Measurements from ENCODE around the gene TAGAP. TPM values are rescaled to one million over a fixed set of nuclear protein-coding genes. Genes with fewer than 3 reads are reported as not detected.

The TAGAP gene
- total and polyA plus RNA-seq, 2 experiments from 2014 or later, result 2.9 to 4.4 TPM

DNA sequence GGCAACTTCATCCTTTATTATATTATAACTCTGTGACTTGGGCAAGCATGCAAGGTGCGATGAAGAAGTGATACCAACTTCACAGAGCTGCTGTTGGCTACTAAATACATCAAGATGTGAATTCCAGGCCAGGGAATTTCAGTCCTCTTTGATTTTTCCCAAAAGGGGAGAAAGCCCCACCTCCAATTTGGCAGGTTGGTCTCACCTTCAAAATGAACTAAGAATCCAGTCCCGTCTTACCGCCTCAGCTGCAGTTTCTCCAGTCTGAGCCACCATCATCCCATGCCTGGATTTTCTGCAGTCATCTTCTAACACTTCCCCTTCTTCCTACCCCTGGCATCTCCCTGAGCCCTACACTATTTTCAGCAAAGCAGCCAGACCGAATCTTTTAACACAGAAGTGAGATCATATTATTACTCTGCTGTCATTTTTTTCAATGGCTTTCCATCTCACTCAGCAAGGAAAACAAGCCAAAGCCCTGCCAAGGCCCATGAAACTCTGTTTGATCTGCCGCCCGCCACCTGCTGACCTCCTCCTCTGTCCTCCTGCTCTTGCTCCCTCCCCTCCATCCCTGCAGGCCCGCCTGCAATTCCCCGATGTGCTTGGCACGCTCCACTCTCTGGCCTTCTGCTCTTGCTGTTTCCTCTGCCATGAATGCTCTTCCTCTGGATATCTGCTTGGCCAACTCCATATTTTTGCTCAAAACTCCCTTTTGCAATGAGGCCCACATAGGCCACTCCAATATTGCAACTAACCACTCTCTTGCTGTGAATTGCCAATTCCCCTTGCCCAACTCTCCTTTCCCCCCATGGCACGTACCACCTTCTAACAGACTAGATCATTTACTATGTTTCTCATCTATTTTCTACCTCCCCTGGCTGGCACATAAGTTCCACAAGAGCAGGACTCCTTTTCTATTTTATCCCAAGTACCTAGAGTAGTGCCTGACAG, 46.0 kb upstream of the TAGAP start:
- H3K9me2 ChIP-seq (replicated peaks; ENCODE audit: insufficient read depth), result no peaks in the 10 kb centered on the region
- no peak for TF ChIP-seq EZH2 (IDR thresholded peaks at IDR 0.05; ENCODE audit: borderline replicate concordance)
- TF ChIP-seq, protein P1, sequence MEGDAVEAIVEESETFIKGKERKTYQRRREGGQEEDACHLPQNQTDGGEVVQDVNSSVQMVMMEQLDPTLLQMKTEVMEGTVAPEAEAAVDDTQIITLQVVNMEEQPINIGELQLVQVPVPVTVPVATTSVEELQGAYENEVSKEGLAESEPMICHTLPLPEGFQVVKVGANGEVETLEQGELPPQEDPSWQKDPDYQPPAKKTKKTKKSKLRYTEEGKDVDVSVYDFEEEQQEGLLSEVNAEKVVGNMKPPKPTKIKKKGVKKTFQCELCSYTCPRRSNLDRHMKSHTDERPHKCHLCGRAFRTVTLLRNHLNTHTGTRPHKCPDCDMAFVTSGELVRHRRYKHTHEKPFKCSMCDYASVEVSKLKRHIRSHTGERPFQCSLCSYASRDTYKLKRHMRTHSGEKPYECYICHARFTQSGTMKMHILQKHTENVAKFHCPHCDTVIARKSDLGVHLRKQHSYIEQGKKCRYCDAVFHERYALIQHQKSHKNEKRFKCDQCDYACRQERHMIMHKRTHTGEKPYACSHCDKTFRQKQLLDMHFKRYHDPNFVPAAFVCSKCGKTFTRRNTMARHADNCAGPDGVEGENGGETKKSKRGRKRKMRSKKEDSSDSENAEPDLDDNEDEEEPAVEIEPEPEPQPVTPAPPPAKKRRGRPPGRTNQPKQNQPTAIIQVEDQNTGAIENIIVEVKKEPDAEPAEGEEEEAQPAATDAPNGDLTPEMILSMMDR (IDR thresholded peaks at IDR 0.05; ENCODE audit: poor library complexity), result no peak
- TF ChIP-seq EZH2phosphoT487 (IDR thresholded peaks at IDR 0.05; ENCODE audit: low read depth, severe bottlenecking, unreplicated experiment), result no peak
- 89% methylated on average over 10 of the region's 10 CpGs for WGBS (ENCODE audit: low lambda C conversion rate, missing lambda C conversion rate)
- H3K27ac ChIP-seq, result no peak overlapping the region
- no peaks in the 10 kb centered on the region for H3K9me3 ChIP-seq (ENCODE audit: low read depth)
- no peak overlapping the region for H3K4me3 ChIP-seq
- no peak overlapping the region for H2AFZ ChIP-seq
- no peaks in the 10 kb centered on the region for H3K36me3 ChIP-seq (replicated peaks; ENCODE audit: insufficient read depth, low read depth)
- no peaks in the 10 kb centered on the region for H4K20me1 ChIP-seq (ENCODE audit: insufficient read depth, poor library complexity, severe bottlenecking)
- H3K4me1 ChIP-seq (ENCODE audit: insufficient read depth), result no peaks in the 10 kb centered on the region
- DNase-seq (ENCODE audit: low spot score), result no peak
- H3K4me2 ChIP-seq, result no peak overlapping the region
- H3K79me2 ChIP-seq, result no peaks in the 10 kb centered on the region
- no peaks in the 10 kb centered on the region for H3K27me3 ChIP-seq

DNA sequence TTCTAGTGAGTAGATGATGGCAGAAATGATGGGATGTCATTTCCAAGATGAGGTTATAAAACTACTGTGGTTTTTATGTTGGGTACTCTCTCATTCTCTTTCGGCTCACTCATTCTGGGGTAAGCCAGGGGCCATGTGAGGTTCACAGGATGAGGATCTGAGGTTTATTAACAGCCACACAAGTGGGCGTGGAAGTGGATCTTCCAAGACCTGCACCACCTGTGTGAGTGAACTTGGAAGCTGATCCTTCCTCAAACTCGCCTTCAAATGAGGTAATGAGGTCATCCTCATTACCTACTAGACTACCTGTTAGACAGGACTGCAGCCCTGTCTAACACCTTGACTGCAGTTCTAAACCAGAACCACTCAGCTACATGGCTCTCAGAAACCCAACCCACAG, 45.1 kb upstream of the TAGAP start:
- Histone ChIP-seq H3K9me3 (ENCODE audit: low read depth) (no peaks in the 10 kb centered on the region), H4K20me1 (ENCODE audit: insufficient read depth, poor library complexity, severe bottlenecking) (no peaks in the 10 kb centered on the region), H3K36me3 (replicated peaks; ENCODE audit: insufficient read depth, low read depth) (no peaks in the 10 kb centered on the region), H3K4me2 (no peak overlapping the region), H3K4me1 (ENCODE audit: insufficient read depth) (no peaks in the 10 kb centered on the region), H2AFZ (no peak overlapping the region), H3K79me2 (no peaks in the 10 kb centered on the region), H3K9me2 (replicated peaks; ENCODE audit: insufficient read depth) (no peaks in the 10 kb centered on the region), H3K27ac (no peak overlapping the region), H3K4me3 (no peak overlapping the region), H3K27me3 (no peaks in the 10 kb centered on the region)
- 83% methylated on average over 3 of the region's 3 CpGs for WGBS (ENCODE audit: low lambda C conversion rate, missing lambda C conversion rate)
- TF ChIP-seq EZH2 (IDR thresholded peaks at IDR 0.05; ENCODE audit: borderline replicate concordance) (no peak), EZH2phosphoT487 (IDR thresholded peaks at IDR 0.05; ENCODE audit: low read depth, severe bottlenecking, unreplicated experiment) (no peak)
- DNase-seq (ENCODE audit: low spot score), result no peak

DNA sequence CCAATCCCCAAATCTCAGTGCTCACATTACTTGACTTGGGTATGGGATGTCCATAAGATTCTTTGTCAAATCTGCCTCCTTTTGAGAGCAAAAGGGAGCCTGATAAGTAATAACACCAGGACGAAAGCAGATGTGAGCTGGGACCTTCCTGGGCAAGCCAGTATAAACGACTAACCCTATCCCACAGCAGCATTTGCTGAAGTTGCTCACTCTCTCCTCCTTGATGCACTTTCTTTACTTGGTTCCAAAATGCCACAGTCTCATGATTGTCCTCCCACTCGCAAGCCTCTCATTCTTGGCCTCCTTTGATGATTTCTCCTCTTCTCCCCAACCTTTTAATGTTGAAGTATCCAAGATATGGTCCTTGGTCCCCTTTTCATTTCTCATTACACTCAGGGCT, 44.7 kb upstream of the TAGAP start:
- no peak for DNase-seq (ENCODE audit: low spot score)
- no peak overlapping the region for H2AFZ ChIP-seq
- H3K27me3 ChIP-seq, result no peaks in the 10 kb centered on the region
- H3K27ac ChIP-seq, result no peak overlapping the region
- H3K9me2 ChIP-seq (replicated peaks; ENCODE audit: insufficient read depth), result no peaks in the 10 kb centered on the region
- H3K36me3 ChIP-seq (replicated peaks; ENCODE audit: insufficient read depth, low read depth), result no peaks in the 10 kb centered on the region
- H4K20me1 ChIP-seq (ENCODE audit: insufficient read depth, poor library complexity, severe bottlenecking), result no peaks in the 10 kb centered on the region
- H3K4me1 ChIP-seq (ENCODE audit: insufficient read depth), result no peaks in the 10 kb centered on the region
- no peak overlapping the region for H3K4me3 ChIP-seq
- H3K79me2 ChIP-seq, result no peaks in the 10 kb centered on the region
- TF ChIP-seq EZH2phosphoT487 (IDR thresholded peaks at IDR 0.05; ENCODE audit: low read depth, severe bottlenecking, unreplicated experiment) (no peak), EZH2 (IDR thresholded peaks at IDR 0.05; ENCODE audit: borderline replicate concordance) (no peak)
- TF ChIP-seq, protein P1 (IDR thresholded peaks at IDR 0.05; ENCODE audit: poor library complexity), result no peak
- H3K9me3 ChIP-seq (ENCODE audit: low read depth), result no peaks in the 10 kb centered on the region
- 87% methylated on average over 3 of the region's 3 CpGs for WGBS (ENCODE audit: low lambda C conversion rate, missing lambda C conversion rate)
- no peak overlapping the region for H3K4me2 ChIP-seq

DNA sequence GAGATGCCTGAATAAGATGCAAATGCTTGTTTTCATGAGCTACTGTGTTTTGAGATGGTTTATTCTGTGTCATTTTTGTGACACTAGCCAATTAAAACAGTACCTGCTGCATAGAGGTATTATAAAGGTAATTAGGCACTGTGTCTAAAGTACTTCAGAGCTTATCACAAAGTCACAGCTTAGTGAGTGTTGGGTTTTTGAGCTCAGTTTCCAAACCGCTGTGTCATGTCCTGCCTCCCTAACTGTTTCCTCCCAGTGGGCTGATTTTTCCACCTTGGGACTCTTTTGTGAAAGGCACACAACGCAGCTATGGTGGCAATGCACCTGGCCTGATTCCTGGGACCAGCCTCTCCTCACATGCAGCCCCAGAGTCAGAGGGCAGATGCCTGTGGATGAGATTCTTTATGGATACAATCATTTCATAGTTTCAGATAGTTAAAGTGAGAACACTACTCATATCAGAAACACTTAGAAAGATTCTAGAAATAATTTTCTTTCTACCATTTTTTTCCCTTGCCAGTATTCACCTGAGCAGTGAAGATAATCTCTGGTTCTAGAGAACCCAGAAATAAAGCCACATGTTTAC, 41.3 kb upstream of the TAGAP start:
- DNase-seq (ENCODE audit: low spot score), result no peak
- Histone ChIP-seq H3K27ac (no peak overlapping the region), H3K27me3 (no peaks in the 10 kb centered on the region), H3K9me2 (replicated peaks; ENCODE audit: insufficient read depth) (no peaks in the 10 kb centered on the region), H4K20me1 (ENCODE audit: insufficient read depth, poor library complexity, severe bottlenecking) (no peaks in the 10 kb centered on the region), H3K4me2 (no peak overlapping the region), H3K4me1 (ENCODE audit: insufficient read depth) (no peaks in the 10 kb centered on the region), H3K79me2 (no peaks in the 10 kb centered on the region), H2AFZ (no peak overlapping the region), H3K9me3 (ENCODE audit: low read depth) (no peaks in the 10 kb centered on the region), H3K36me3 (replicated peaks; ENCODE audit: insufficient read depth, low read depth) (no peaks in the 10 kb centered on the region), H3K4me3 (no peak overlapping the region)
- TF ChIP-seq, protein P1 (IDR thresholded peaks at IDR 0.05; ENCODE audit: poor library complexity), result no peak
- TF ChIP-seq EZH2phosphoT487 (IDR thresholded peaks at IDR 0.05; ENCODE audit: low read depth, severe bottlenecking, unreplicated experiment) (no peak), EZH2 (IDR thresholded peaks at IDR 0.05; ENCODE audit: borderline replicate concordance) (no peak)
- 93% methylated on average over 2 of the region's 2 CpGs for WGBS (ENCODE audit: low lambda C conversion rate, missing lambda C conversion rate)
